CD4-positive, alpha-beta T cell treated with Interleukin-15 for 4 hours (primary cell): ENCODE data around the gene ALKBH4.
"Not testable (repeated sequence)": the region's sequence is repeated elsewhere in the genome, so short reads cannot be mapped to it uniquely, and the experiment has no call there.

Experiments used
- DNase-seq: peaks from one replicate; pipeline ENCODE4 v3.0.0-alpha.2; 2020; ENCODE audit warnings: low spot score

Gene ALKBH4

GRCh38 chr7:102427019-102427405 lies 37.7 kb downstream of the ALKBH4 start:
- no peak for DNase-seq

GRCh38 chr7:102426268-102427018 lies 38.2 kb downstream of the ALKBH4 start:
- DNase-seq: peak; percentile 74

- peak; percentile 87 for DNase-seq
Observed at GRCh38 chr7:102425639-102426267, 38.9 kb downstream of the ALKBH4 start.

GRCh38 chr7:102424787-102425218 lies 39.9 kb downstream of the ALKBH4 start:
- no peak for DNase-seq

- no peak for DNase-seq
Observed at GRCh38 chr7:102424129-102424551, 40.5 kb downstream of the ALKBH4 start.

DNA sequence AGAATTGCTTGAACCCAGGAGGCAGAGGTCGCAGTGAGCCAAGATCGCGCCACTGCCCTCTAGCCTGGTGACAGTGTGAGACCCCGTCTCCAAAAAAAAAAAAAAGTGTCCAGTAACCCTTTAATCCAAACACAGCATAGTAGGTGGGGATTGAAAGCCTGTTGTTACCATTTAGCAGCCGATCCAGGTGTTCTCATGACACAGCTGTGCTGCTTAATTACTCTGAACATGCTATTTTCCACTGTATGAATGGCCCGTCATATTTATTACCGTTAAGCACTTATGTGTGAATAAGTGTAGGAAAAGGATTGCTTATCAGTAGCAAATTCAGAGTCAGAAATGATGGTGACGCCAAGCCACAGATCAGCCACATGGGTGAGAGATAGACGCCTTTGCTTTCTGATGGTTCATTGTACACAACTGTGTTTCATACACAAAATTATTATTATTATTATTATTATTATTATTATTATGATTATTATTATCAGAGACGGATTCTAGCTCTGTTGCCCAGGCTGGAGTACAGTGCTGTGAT lies 42.9 kb downstream of the ALKBH4 start:
- DNase-seq: no peak

DNA sequence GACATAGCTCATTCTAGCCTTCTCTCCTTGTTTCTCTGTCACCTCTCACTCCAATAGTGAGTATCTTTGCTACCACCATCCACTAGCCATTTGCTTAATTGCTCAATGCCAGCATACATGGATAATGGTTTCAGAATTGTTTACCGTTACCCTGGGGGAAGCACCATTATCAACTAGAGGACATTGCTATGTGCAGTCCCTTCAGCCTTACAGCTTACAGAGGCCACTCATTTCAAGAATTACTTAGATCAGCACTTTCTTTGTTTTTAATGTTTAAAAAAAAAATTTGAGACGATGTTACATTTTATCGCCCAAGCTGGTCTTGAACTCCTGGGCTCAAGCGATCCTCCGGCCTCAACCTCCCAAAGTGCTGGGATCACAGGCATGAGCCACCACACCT lies 46.1 kb downstream of the ALKBH4 start:
- no peak for DNase-seq

DNA sequence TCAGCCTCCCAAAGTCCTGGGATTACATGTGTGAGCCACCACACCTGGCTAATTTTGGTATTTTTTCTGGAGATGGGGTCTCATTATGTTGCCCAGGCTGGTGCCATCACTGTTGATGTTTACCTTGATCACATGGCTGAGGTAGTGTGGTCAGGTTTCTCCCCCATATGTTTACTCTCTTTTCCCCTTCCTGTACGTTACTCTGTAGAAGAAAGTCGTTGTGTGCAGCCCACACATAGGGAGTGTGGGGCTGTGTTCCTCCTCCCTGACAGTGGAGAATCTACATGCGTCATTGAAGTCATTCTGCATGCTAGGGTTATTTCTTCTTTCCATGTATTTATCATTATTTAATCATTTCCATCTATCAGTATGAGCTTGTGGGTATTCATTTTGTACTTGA lies 47.6 kb downstream of the ALKBH4 start:
- no peak for DNase-seq

GRCh38 chr7:102416406-102416805 lies 48.3 kb downstream of the ALKBH4 start:
- no peak for DNase-seq

DNA sequence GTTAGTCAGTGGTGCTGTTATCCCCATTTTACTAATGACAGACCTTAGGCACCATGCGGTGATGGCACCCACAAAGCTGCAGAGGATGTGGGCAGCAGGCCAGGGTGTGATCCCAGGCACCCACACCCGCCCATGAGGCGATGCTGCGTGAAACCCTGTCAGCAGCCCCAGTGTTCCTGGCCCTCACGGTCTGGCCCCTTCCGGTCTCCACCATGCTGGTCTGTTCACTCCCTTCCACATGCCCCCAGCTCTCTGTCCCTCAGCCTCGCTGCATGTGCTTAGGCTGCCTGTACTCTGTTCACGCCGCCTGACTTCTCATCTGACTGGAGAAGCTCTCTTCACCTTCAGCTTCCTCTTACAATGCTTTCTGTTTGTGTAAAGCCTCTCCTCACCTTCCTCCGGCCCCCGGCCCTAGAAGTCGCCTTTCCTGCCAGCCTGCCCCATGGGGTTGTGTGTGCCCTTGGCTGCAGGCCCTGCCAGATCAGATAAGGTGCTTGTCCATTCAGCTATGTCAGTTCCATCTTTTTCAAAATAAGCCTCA lies 48.9 kb downstream of the ALKBH4 start:
- DNase-seq: peak; percentile 60

DNA sequence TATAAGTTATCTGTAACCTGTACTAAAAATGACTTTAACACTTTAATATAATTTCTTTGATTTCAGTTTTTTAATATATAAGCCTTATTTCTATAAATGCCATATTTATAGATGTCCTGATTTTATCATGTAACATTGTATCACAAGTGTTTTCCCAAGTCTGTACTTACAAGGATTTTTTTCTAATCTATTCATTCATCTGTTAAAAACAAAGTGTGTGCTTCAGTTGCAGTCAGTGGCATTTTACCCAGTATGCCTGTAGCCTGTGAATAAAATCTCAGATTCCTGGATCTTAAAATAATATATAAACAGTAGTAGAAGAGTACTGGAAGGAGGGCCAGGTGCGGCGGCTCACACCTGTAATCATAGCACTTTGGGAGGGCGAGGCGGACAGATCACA lies 51.1 kb downstream of the ALKBH4 start:
- no peak for DNase-seq

DNA sequence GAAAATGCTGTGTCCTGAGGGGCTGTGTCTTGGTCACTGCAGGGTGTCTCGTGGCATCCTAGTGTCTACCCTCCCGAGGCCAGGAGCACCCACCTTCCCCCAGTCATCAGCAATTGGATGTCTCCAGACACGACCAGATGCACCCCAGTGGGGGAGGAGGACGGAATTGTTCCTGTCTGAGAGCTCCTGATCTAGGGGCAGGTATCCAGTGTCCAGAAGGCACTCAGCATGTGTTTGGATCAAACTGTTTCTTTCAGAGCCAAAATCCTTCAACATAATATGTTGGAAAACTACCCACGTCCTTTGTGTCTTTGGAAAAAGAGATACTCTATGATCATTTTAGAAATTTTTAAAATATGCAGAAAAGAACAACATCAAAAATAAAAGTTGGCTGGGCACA lies 51.6 kb downstream of the ALKBH4 start:
- no peak for DNase-seq

- DNase-seq: no peak
Observed at GRCh38 chr7:102412548-102412947, 52.1 kb downstream of the ALKBH4 start.

DNA sequence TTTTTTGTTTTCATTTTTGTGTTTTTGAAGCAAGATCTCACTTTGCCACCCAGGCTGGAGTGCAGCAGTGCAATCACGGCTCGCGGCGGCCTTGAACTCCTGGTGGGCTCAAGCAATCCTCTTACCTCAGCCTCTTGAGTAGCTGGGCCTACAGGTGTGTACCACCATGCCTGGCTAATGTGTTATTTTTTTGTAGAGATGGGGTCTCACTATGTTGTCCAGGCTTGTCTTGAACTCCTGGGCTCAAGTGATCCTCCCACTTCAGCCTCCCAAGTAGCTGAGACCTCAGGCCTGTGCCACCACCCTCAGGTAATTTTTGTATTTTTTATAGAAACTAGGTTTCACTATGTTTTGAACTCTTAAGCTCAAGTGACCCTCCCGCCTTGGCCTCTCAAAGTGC lies 53.7 kb downstream of the ALKBH4 start:
- DNase-seq: no peak

DNA sequence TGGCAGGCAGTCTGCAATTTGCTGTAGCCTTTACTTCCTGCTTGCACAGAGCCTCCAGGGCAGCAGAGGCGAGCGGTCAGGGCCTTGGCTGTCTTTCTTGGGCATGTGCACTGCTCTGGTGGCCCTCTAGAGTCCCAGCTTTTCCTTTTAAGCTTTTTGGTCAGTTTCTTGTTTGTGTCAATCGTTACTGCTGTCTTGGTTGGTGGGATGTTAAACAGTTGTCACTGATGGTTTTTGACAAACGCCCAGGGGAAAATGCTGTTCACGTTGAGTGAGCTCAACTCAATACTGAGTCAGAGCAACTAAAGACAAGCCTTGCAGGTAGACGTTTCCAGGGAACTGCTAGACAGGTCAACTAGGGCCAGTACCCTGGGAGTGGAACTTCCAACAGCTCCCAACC lies 54.5 kb downstream of the ALKBH4 start:
- DNase-seq: no peak

- DNase-seq: no peak
Observed at GRCh38 chr7:102409340-102409739, 55.3 kb downstream of the ALKBH4 start.

DNA sequence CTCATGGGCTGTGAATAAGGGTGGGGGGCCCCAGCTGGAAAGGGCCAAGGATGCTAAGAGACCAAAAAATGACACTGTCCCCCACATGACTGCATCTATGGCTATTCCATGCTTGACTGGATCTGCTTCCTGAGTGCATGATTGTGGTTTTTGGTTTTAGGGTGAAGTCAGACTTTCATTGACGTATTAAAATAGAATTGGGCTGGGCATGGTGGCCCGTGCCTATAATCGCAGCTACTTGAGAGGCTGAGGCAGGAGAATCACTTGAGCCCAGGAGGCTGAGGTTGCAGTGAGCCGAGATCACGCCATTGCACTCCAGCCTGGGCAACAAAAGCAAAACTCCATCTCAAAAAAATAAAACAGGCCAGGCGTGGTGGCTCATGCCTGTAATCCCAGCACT lies 56.1 kb downstream of the ALKBH4 start:
- not testable (repeated sequence) for DNase-seq

- no peak for DNase-seq
Observed at GRCh38 chr7:102407910-102408309, 56.8 kb downstream of the ALKBH4 start.
